ENCODE data around the gene COMMD2.

Gene COMMD2

GRCh38 chr3:149702691-149703441 lies 49.4 kb downstream of the COMMD2 start:
- no peak for DNase-seq (ENCODE audit: low read depth)

GRCh38 chr3:149701977-149702350 lies 50.3 kb downstream of the COMMD2 start:
- DNase-seq (ENCODE audit: low read depth): no peak

- no peak for DNase-seq (ENCODE audit: low read depth)
These were observed 50.9 kb downstream of the COMMD2 start for GRCh38 chr3:149701206-149701976.
